Bronchial epithelial cell (primary cell): ENCODE results near the gene DNAH3. TPM values are rescaled to one million over a fixed set of nuclear protein-coding genes. Genes with fewer than 3 reads are reported as not detected.

ENCODE experiments used
- DNase-seq: peaks from one replicate; pipeline ENCODE4 v3.0.0-alpha.2; 2010; ENCODE audit warnings: low read depth
- FAIRE-seq: peaks from 2 replicates; lab custom pipeline; 2011; peaks lifted over from hg19 to GRCh38; lab: Jason Lieb, UNC
- H3K27me3 ChIP-seq: 2 replicates; pipeline ENCODE4 v1.5.1; 2011; ENCODE audit warnings: low read length; ENCODE audit not compliant: control insufficient read depth, insufficient read depth
- H3K36me3 ChIP-seq: 2 replicates; pipeline ENCODE4 v1.5.1; 2011; ENCODE audit warnings: low read length; ENCODE audit not compliant: control insufficient read depth, insufficient read depth
- H3K4me3 ChIP-seq: 2 replicates; pipeline ENCODE4 v1.5.1; 2011; ENCODE audit warnings: mild to moderate bottlenecking, low read depth, low read length, control low read depth
- CTCF ChIP-seq: IDR thresholded peaks from 2 replicates; pipeline ENCODE4 v1.5.1; 2011; ENCODE audit warnings: mild to moderate bottlenecking, moderate library complexity, low read length, control low read depth, inconsistent platforms; ENCODE audit not compliant: insufficient read depth, severe bottlenecking
- total RNA-seq: library from RNA; depleted of rRNA; stranded (reverse); fragments of >200 nt; gene quantifications from 2 replicates; pipeline ENCODE4 v1.2.1, GENCODE V29; 2014

Gene DNAH3
- total RNA-seq, 1 donor from 2014 or later = 0.26 TPM

DNA sequence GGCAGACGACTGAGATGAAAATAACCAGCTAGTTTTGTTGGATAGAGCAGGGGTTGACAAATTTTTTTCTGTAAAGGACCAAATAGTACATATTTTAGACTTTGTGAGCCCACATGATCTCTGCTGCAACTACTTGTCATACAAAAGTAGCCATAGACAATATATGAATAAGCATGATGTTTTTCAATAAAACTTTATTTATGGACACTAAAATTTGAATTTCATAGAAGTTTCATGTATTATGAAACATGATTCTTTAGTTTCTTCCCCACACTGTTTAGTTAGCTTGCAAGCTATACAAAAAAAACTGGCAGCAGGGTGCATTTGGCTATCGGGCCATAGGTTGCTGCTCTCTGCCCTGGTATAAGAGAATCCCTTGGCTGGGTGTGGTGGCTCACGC lies 193.5 kb downstream of the DNAH3 start:
- H3K27me3 ChIP-seq = peaks cover 1% of the 10 kb centered on the region
- H3K36me3 ChIP-seq = no peaks in the 10 kb centered on the region
- no peak overlapping the region for H3K4me3 ChIP-seq
- no peak for FAIRE-seq
- no peak for DNase-seq
- TF ChIP-seq CTCF = no peak

GRCh38 chr16:20956319-20956718 lies 194.3 kb downstream of the DNAH3 start:
- no peak for DNase-seq

GRCh38 chr16:20954574-20954973 lies 196.1 kb downstream of the DNAH3 start:
- H3K36me3 ChIP-seq = no peaks in the 10 kb centered on the region
- TF ChIP-seq CTCF = no peak
- H3K4me3 ChIP-seq = no peak overlapping the region
- DNase-seq (no peak), FAIRE-seq (no peak)
- peaks cover 1% of the 10 kb centered on the region for H3K27me3 ChIP-seq

More at GRCh38 chr16:20956319-20956718, 194.3 kb downstream of the DNAH3 start:
- Histone ChIP-seq H3K4me3 (no peak overlapping the region), H3K36me3 (no peaks in the 10 kb centered on the region), H3K27me3 (peaks cover 1% of the 10 kb centered on the region)
- no peak for TF ChIP-seq CTCF
- FAIRE-seq = no peak

GRCh38 chr16:20952139-20952920 lies 198.3 kb downstream of the DNAH3 start:
- TF ChIP-seq CTCF = no peak
- Histone ChIP-seq H3K27me3 (peaks cover 1% of the 10 kb centered on the region), H3K4me3 (no peak overlapping the region), H3K36me3 (no peaks in the 10 kb centered on the region)
- FAIRE-seq (no peak), DNase-seq (peak; percentile 51)

DNA sequence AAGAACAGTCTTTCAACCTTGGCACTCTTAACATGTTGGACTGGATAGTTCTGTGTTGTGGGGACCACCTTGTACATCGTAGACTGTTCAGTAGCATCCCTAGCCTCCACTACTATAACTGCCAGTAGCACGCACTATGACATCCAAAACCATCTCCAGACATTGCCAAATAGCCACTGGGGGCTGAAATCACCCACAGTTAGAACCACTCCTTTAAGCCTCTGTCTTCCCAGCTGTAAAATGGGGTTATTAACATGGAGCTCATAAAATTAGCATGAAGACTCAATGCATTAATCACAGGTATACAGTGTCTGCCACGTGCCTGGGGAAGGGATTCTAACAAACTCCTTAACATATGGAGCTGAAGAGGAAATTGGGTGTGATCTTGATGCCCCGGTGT lies 200.4 kb downstream of the DNAH3 start:
- H3K36me3 ChIP-seq = no peaks in the 10 kb centered on the region
- no peak for TF ChIP-seq CTCF
- DNase-seq (no peak), FAIRE-seq (no peak)
- H3K4me3 ChIP-seq = no peak overlapping the region
- peaks cover 1% of the 10 kb centered on the region for H3K27me3 ChIP-seq

GRCh38 chr16:20949660-20950059 lies 201.0 kb downstream of the DNAH3 start:
- FAIRE-seq (no peak), DNase-seq (no peak)
- no peak overlapping the region for H3K4me3 ChIP-seq
- H3K36me3 ChIP-seq = no peaks in the 10 kb centered on the region
- peaks cover 1% of the 10 kb centered on the region for H3K27me3 ChIP-seq
- no peak for TF ChIP-seq CTCF
